Thoracic aorta endothelial cell (primary cell): ENCODE measurements around the gene MAGED2. TPM values are rescaled to one million over a fixed set of nuclear protein-coding genes. Genes with fewer than 3 reads are reported as not detected.

Source experiments
- small RNA-seq: library from RNA; depleted of rRNA; stranded (forward); fragments of <200 nt; gene quantifications from one replicate; pipeline ENCODE3, GENCODE V24; 2012
- total RNA-seq: library from RNA; depleted of rRNA; stranded (reverse); fragments of >200 nt; gene quantifications from 2 replicates; pipeline ENCODE4 v1.2.3, GENCODE V29; 2012

The MAGED2 gene
- 132 and 188 TPM in 2 replicates for total RNA-seq

GRCh38 chrX:54807524-54808108, at the start of gene MAGED2:
Gene MAGED2 (plus strand): TSS chrX:54807745. CDS start chrX:54809332, 1,587 bp downstream.

DNA sequence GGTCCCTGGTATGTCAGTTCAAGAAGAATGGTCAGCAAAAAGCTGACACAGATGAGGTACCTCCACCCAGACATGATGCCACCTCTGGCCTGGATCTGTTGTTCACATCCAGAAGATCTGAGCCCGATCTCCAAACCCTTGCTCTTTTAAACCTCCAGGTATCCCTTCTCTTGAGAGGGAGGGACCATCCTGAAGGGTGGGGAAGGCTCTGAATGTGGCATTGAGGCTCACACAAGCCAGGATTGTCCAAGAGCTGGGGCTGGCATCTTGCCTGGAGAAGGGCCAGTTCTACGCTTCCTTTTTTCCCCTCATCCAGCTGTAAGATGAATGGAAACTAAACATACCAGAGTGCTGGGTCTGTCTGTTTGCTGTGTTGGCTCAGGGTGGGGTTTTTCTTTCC, 9.4 kb upstream of the MAGED2 start, which contains the start of gene ITIH6:
ITIH6 (minus strand) TSS at position 119 of the 400 bp plus-strand sequence; CDS start at position 74, 45 bp downstream.

Small RNA genes lying within 50 kb of the gene (small RNA-seq; reads per million reads assigned to genes)
- gene AL049732.1 (not detected), gene SNORA11 (79.5 reads per million, percentile 98 among the genes with 10 or more reads in this experiment)

Other genes starting within 250 kb of the MAGED2 start
- not detected in 2 replicates for gene ITIH6, start 9.5 kb upstream of the MAGED2 start, total RNA-seq
- 2.0 and 2.5 TPM in 2 replicates for gene TRO, start 113.1 kb downstream of the MAGED2 start, total RNA-seq
- gene PFKFB1, start 186.4 kb downstream of the MAGED2 start, total RNA-seq, result 0.07 TPM in 1 of 2 replicates, not detected in the other
- 12.1 and 14.6 TPM in 2 replicates for gene APEX2, start 192.6 kb downstream of the MAGED2 start, total RNA-seq
- not detected in 2 replicates for gene ALAS2, start 223.2 kb downstream of the MAGED2 start, total RNA-seq